Mesenteric fat pad (tissue), 1 donor: ENCODE data around the gene LIPH. TPM values are rescaled to one million over a fixed set of nuclear protein-coding genes. Genes with fewer than 3 reads are reported as not detected.
A peak's percentile ranks its signal among the peaks of the same experiment; 100 is the strongest.
"Not testable (repeated sequence)": the region's sequence is repeated elsewhere in the genome, so short reads cannot be mapped to it uniquely, and the experiment has no call there.

Experiments
- DNase-seq: peaks from one replicate; pipeline ENCODE4 v3.0.0-alpha.2; 2020; ENCODE audit warnings: low spot score
- long read RNA-seq: library from polyadenylated mRNA; unstranded; transcript quantifications from one replicate; pipeline ENCODE4 v2.0.0, GENCODE V29; 2020
- total RNA-seq: library from RNA; stranded (reverse); fragmentation: NEBNext Ultra II Directional; extraction: Animal tissue kit (Norgen Biotek cat#: 25700); gene quantifications from one replicate; pipeline ENCODE4 v1.2.1, GENCODE V29; 2021
- donor health status: DM: yes; HTN: yes; CAD: no.

LIPH gene
- total RNA-seq: 0.48 TPM
- long read RNA-seq: 0 reads

GRCh38 chr3:185552358-185552877, at the start of gene LIPH:
Gene LIPH (minus strand): TSS chr3:185552588. CDS start chr3:185552471, 117 bp downstream.
- no peak for DNase-seq

GRCh38 chr3:185595526-185595925, 43.1 kb upstream of the LIPH start:
- no peak for DNase-seq

GRCh38 chr3:185594073-185594472, 41.7 kb upstream of the LIPH start:
- no peak for DNase-seq

- DNase-seq: no peak
Observed at GRCh38 chr3:185586686-185587039, 34.3 kb upstream of the LIPH start.

- DNase-seq: peak; percentile 100
Observed at GRCh38 chr3:185585859-185586685, 33.7 kb upstream of the LIPH start, which contains the start of gene SENP2. Gene SENP2 (plus strand): TSS chr3:185586295. CDS start chr3:185586414, 119 bp downstream.

GRCh38 chr3:185585518-185585858, 33.1 kb upstream of the LIPH start:
- no peak for DNase-seq

GRCh38 chr3:185584686-185585085, 32.3 kb upstream of the LIPH start:
- DNase-seq: no peak

GRCh38 chr3:185583925-185584324, 31.5 kb upstream of the LIPH start:
- DNase-seq: no peak

GRCh38 chr3:185582871-185583270, 30.5 kb upstream of the LIPH start:
- no peak for DNase-seq

GRCh38 chr3:185582236-185582635, 29.8 kb upstream of the LIPH start:
- DNase-seq: no peak

- peak; percentile 33 for DNase-seq
Observed at GRCh38 chr3:185575108-185575869, 22.9 kb upstream of the LIPH start.

GRCh38 chr3:185572183-185572582, 19.8 kb upstream of the LIPH start:
- DNase-seq: no peak

GRCh38 chr3:185561958-185562357, 9.6 kb upstream of the LIPH start:
- no peak for DNase-seq

GRCh38 chr3:185561374-185561943, 9.1 kb upstream of the LIPH start:
- DNase-seq: peak; percentile 78

- peak; percentile 20 for DNase-seq
Observed at GRCh38 chr3:185560676-185561075, 8.3 kb upstream of the LIPH start.

- DNase-seq: peak; percentile 45
Observed at GRCh38 chr3:185559706-185560090, 7.3 kb upstream of the LIPH start.

GRCh38 chr3:185558395-185558794, 6.0 kb upstream of the LIPH start:
- no peak for DNase-seq

- DNase-seq: not testable (repeated sequence)
Observed at GRCh38 chr3:185556640-185557039, 4.3 kb upstream of the LIPH start.

GRCh38 chr3:185555860-185556347, 3.5 kb upstream of the LIPH start:
- no peak for DNase-seq

GRCh38 chr3:185555101-185555501, 2.7 kb upstream of the LIPH start:
- no peak for DNase-seq

GRCh38 chr3:185549651-185550111, 2.7 kb downstream of the LIPH start:
- no peak for DNase-seq

GRCh38 chr3:185549122-185549521, 3.3 kb downstream of the LIPH start:
- DNase-seq: no peak
